Panc1 (cell line): Measurements from ENCODE around the gene UNKL. TPM values are rescaled to one million over a fixed set of nuclear protein-coding genes. Genes with fewer than 3 reads are reported as not detected.

Experiments
- ATAC-seq: fragments of 200-7000 bp; cut with Tn5 transposase; 2 replicates; pipeline ENCODE4 v1.9.1; 2020; ENCODE audit warnings: mild to moderate bottlenecking, moderate library complexity
- BruUV-seq: library from RNA; stranded (reverse); fragments of 400-500 nt; replicated peaks from 2 replicates; lab custom pipeline; 2021; lab: Mats Ljungman, UMichigan
- CTCF ChIA-PET: fragments of 300-600 bp; sonication (Branson Sonifier 250); formaldehyde crosslinking; loops from one replicate; lab custom pipeline; 2022; ENCODE audit warnings: antibody characterized with exemption; lab: Charles Lee
- POLR2A ChIA-PET: fragments of 300-600 bp; sonication (Branson Sonifier 250); formaldehyde crosslinking; loops from one replicate; lab custom pipeline; 2022; ENCODE audit warnings: antibody characterized with exemption; lab: Charles Lee
- DNase-seq: peaks from one replicate; pipeline ENCODE4 v3.0.0-alpha.2; 2010; ENCODE audit warnings: low read depth, low spot score
- H3K27ac ChIP-seq: 2 replicates; pipeline ENCODE4 v1.5.1; 2011; ENCODE audit warnings: mild to moderate bottlenecking, low read length, inconsistent platforms
- H3K27me3 ChIP-seq: fragments of 200-500 bp; sonication (Bioruptor generic); 2 replicates; pipeline ENCODE4 v1.6.0; 2014; ENCODE audit warnings: low read length, inconsistent platforms; ENCODE audit not compliant: control insufficient read depth, insufficient read depth
- H3K36me3 ChIP-seq: fragments of 200-500 bp; sonication (Bioruptor generic); 2 replicates; pipeline ENCODE4 v1.5.1; 2014; ENCODE audit warnings: inconsistent platforms, mild to moderate bottlenecking, low read length, moderate library complexity; ENCODE audit not compliant: control insufficient read depth, insufficient read depth
- H3K4me1 ChIP-seq: 2 replicates; pipeline ENCODE4 v1.5.1; 2011; ENCODE audit warnings: inconsistent platforms, mild to moderate bottlenecking, low read length, moderate library complexity; ENCODE audit not compliant: control insufficient read depth, insufficient read depth
- H3K4me3 ChIP-seq, 2 experiments: 2 replicates each; pipeline ENCODE4 v1.5.1; 2011 to 2012; ENCODE audit warnings: low read depth in 2 of 2, low read length in 2 of 2, mild to moderate bottlenecking in 2 of 2, inconsistent platforms in 1 of 2, moderate library complexity in 1 of 2
- H3K9me3 ChIP-seq: fragments of 200-500 bp; sonication (Bioruptor generic); 2 replicates; pipeline ENCODE4 v1.5.1; 2014; ENCODE audit warnings: low read depth, mild to moderate bottlenecking, inconsistent platforms, low read length, moderate library complexity; ENCODE audit not compliant: control insufficient read depth, insufficient read depth
- CTCF ChIP-seq: fragments of 450-650 bp; IDR thresholded peaks from 2 replicates; pipeline ENCODE4 v1.5.1; 2017; ENCODE audit warnings: mild to moderate bottlenecking
- POLR2AphosphoS5 ChIP-seq: IDR thresholded peaks from 2 replicates; pipeline ENCODE4 v1.6.1; 2012; ENCODE audit warnings: mild to moderate bottlenecking, low read depth, low read length, moderate library complexity
- SIN3A ChIP-seq: IDR thresholded peaks from 2 replicates; pipeline ENCODE4 v1.6.1; 2012; ENCODE audit warnings: low read depth, mild to moderate bottlenecking, low read length, moderate library complexity, borderline replicate concordance; ENCODE audit not compliant: insufficient read depth
- TCF7L2 ChIP-seq: IDR thresholded peaks from 2 replicates; pipeline ENCODE4 v1.6.1; 2011; ENCODE audit warnings: mild to moderate bottlenecking, low read depth, low read length, inconsistent platforms
- in situ Hi-C: cut with HindIII; loops from 2 replicates; pipeline ENCODE4 v1.10.0; 2016; ENCODE audit warnings: low sequenced_read_pairs, low pct_unique_long_range_greater_than_20kb
- intact Hi-C: fragments of 100-400 bp; cut with micrococcal nuclease; formaldehyde crosslinking; loops from one replicate; pipeline ENCODE4 v1.10.0; 2022; ENCODE audit not compliant: unreplicated experiment
- total RNA-seq: library from RNA; stranded (reverse); gene quantifications from one replicate; pipeline ENCODE4 v1.2.1, GENCODE V29; 2021; ENCODE audit not compliant: unreplicated experiment
- TF ChIP-seq, protein P1 (sequence below), 2 experiments: IDR thresholded peaks; 2 replicates each; pipeline ENCODE4 v1.6.1; 2011 to 2012; ENCODE audit warnings: low read depth in 2 of 2, control low read depth in 1 of 2, low read length in 1 of 2, mild to moderate bottlenecking in 1 of 2, moderate library complexity in 1 of 2; ENCODE audit not compliant: insufficient read depth in 1 of 2

The UNKL gene
- total RNA-seq, 1 experiment from 2014 or later, result 26.6 TPM

GRCh38 chr16:1314399-1315068 lies 100.0 kb downstream of the UNKL start:
- POLR2A ChIA-PET, result no interaction called here
- in situ Hi-C loops, result no loop called here
- BruUV-seq, result no TSS peak

DNA sequence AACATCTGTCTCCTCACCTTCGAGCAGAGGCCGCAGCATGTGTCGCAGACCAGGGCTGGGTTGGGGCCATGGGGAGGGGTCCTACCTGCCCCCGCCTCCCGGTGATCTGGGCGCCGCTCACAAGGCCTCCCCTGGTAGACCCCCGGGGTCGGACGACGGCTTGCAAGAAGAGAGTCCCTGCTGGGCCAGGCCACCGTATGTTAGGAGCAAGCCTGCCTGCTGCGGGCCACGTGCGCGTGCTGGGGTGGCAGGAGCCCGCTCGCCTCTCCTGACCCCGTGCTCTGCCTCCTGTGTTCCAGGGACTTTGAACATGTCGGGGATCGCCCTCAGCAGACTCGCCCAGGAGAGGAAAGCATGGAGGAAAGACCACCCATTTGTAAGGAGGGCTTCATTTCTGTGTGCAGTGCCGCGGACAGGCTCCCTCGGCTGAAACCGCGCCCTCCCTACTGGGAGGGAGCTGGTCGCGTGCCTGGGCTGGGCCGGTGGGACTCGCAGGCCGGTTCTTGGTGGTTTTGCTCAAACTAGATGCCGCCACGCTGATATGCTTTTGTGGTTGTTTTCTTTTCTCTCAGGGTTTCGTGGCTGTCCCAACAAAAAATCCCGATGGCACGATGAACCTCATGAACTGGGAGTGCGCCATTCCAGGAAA lies 100.7 kb downstream of the UNKL start:
- no peak overlapping the region for H3K4me3 ChIP-seq
- no peaks in the 10 kb centered on the region for H3K9me3 ChIP-seq
- no peak for DNase-seq
- H3K27ac ChIP-seq, result no peak overlapping the region
- ATAC-seq, result no peak
- ChIA-PET POLR2A (no interaction called here), CTCF (no interaction called here)
- H3K4me1 ChIP-seq, result peaks cover 10% of the 10 kb centered on the region
- intact Hi-C loops (no loop called here), in situ Hi-C loops (no loop called here)
- BruUV-seq, result no TSS peak
- H3K36me3 ChIP-seq, result peaks cover 24% of the 10 kb centered on the region
- TF ChIP-seq TCF7L2 (no peak), SIN3A (no peak), CTCF (no peak), POLR2AphosphoS5 (no peak)
- TF ChIP-seq, protein P1, sequence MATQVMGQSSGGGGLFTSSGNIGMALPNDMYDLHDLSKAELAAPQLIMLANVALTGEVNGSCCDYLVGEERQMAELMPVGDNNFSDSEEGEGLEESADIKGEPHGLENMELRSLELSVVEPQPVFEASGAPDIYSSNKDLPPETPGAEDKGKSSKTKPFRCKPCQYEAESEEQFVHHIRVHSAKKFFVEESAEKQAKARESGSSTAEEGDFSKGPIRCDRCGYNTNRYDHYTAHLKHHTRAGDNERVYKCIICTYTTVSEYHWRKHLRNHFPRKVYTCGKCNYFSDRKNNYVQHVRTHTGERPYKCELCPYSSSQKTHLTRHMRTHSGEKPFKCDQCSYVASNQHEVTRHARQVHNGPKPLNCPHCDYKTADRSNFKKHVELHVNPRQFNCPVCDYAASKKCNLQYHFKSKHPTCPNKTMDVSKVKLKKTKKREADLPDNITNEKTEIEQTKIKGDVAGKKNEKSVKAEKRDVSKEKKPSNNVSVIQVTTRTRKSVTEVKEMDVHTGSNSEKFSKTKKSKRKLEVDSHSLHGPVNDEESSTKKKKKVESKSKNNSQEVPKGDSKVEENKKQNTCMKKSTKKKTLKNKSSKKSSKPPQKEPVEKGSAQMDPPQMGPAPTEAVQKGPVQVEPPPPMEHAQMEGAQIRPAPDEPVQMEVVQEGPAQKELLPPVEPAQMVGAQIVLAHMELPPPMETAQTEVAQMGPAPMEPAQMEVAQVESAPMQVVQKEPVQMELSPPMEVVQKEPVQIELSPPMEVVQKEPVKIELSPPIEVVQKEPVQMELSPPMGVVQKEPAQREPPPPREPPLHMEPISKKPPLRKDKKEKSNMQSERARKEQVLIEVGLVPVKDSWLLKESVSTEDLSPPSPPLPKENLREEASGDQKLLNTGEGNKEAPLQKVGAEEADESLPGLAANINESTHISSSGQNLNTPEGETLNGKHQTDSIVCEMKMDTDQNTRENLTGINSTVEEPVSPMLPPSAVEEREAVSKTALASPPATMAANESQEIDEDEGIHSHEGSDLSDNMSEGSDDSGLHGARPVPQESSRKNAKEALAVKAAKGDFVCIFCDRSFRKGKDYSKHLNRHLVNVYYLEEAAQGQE (IDR thresholded peaks at IDR 0.05; ENCODE audit: insufficient read depth in 1 of 2, low read depth in 2 of 2, low read length in 1 of 2), result no peak
- no peaks in the 10 kb centered on the region for H3K27me3 ChIP-seq

More at GRCh38 chr16:1314399-1315068, 100.0 kb downstream of the UNKL start:
- Histone ChIP-seq H3K4me1 (peaks cover 10% of the 10 kb centered on the region), H3K27me3 (no peaks in the 10 kb centered on the region), H3K27ac (no peak overlapping the region), H3K36me3 (peaks cover 24% of the 10 kb centered on the region), H3K9me3 (no peaks in the 10 kb centered on the region), H3K4me3 (no peak overlapping the region)
- intact Hi-C loops, result no loop called here
- ATAC-seq (no peak), DNase-seq (no peak)
- CTCF ChIA-PET, result no interaction called here
- TF ChIP-seq, protein P1 (IDR thresholded peaks at IDR 0.05; ENCODE audit: insufficient read depth in 1 of 2, low read depth in 2 of 2, low read length in 1 of 2), result no peak
- no peak for TF ChIP-seq CTCF
- TF ChIP-seq TCF7L2, result no peak
- TF ChIP-seq POLR2AphosphoS5, result no peak
- TF ChIP-seq SIN3A, result no peak
